HEK293T (cell line): ENCODE data around the gene FLNA.

Source experiments
- BHLHE40 ChIP-seq: fragments of 450-650 bp; IDR thresholded peaks from 2 replicates; pipeline ENCODE4 v1.6.1; 2016; ENCODE audit warnings: mild to moderate bottlenecking, moderate library complexity, borderline replicate concordance
- ELF4 ChIP-seq: fragments of 450-650 bp; IDR thresholded peaks from 2 replicates; pipeline ENCODE4 v1.6.1; 2017; ENCODE audit warnings: antibody characterized with exemption
- SP1 ChIP-seq: fragments of 450-650 bp; IDR thresholded peaks from 2 replicates; pipeline ENCODE4 v1.6.1; 2017
- TARDBP ChIP-seq: fragments of 450-650 bp; IDR thresholded peaks from 2 replicates; pipeline ENCODE4 v1.6.1; 2016

GRCh38 chrX:154360155-154360713 lies 14.2 kb downstream of the FLNA start:
- no peak for TF ChIP-seq SP1
- TF ChIP-seq BHLHE40 = no peak
- no peak for TF ChIP-seq ELF4
- TF ChIP-seq TARDBP = no peak
